GM12873 (cell line): ENCODE results near the gene PDCD7.

Source experiments
- CTCF ChIP-seq: IDR thresholded peaks from 2 replicates; pipeline ENCODE4 v1.5.1; 2012; ENCODE audit warnings: low read depth, mild to moderate bottlenecking, moderate library complexity, low read length, control low read depth; ENCODE audit not compliant: insufficient read depth; ENCODE audit errors: missing control alignments

The PDCD7 gene

GRCh38 chr15:65079580-65079979 is 54.0 kb downstream of the PDCD7 start:
- TF ChIP-seq CTCF = no peak

GRCh38 chr15:65077981-65078352 is 55.6 kb downstream of the PDCD7 start:
- TF ChIP-seq CTCF = no peak

GRCh38 chr15:65077291-65077980 is 56.2 kb downstream of the PDCD7 start:
- no peak for TF ChIP-seq CTCF

- no peak for TF ChIP-seq CTCF
Observed at GRCh38 chr15:65076486-65077290, 56.9 kb downstream of the PDCD7 start, which contains the start of gene KBTBD13. Gene KBTBD13, plus strand, starts transcription at chr15:65076746. Its CDS starts 70 bp downstream, at chr15:65076816.

GRCh38 chr15:65072617-65073016 is 61.0 kb downstream of the PDCD7 start:
- TF ChIP-seq CTCF = no peak

- no peak for TF ChIP-seq CTCF
Observed at GRCh38 chr15:65072027-65072426, 61.6 kb downstream of the PDCD7 start.

GRCh38 chr15:65071381-65071811 is 62.2 kb downstream of the PDCD7 start:
- TF ChIP-seq CTCF = no peak
